CD8-positive, alpha-beta memory T cell (primary cell): ENCODE measurements around the gene ZNF592. TPM values are rescaled to one million over a fixed set of nuclear protein-coding genes. Genes with fewer than 3 reads are reported as not detected.
A peak's percentile ranks its signal among the peaks of the same experiment; 100 is the strongest.

Experiments
- CTCF ChIA-PET: fragments of 350-600 bp; sonication (Branson Sonifier 250); formaldehyde crosslinking; loops from one replicate; lab custom pipeline; 2021; ENCODE audit warnings: antibody characterized with exemption; lab: Charles Lee
- POLR2A ChIA-PET: fragments of 350-600 bp; sonication (Branson Sonifier 250); formaldehyde crosslinking; loops from one replicate; lab custom pipeline; 2021; ENCODE audit warnings: antibody characterized with exemption; lab: Charles Lee
- DNase-seq, 5 donors: peaks; one replicate each; pipeline versions ENCODE4 v3.0.0 to v3.0.0-alpha.2; 2020 to 2022; ENCODE audit warnings: mixed read lengths in 1 of 5
- H3K27ac ChIP-seq: one replicate; pipeline ENCODE4 v1.7.0; 2013; ENCODE audit warnings: low read depth, mild to moderate bottlenecking, low read length, moderate library complexity
- H3K27me3 ChIP-seq: 2 replicates; pipeline ENCODE4 v1.7.0; 2013; ENCODE audit warnings: low read length, mild to moderate bottlenecking; ENCODE audit not compliant: insufficient read depth, poor library complexity, severe bottlenecking
- H3K36me3 ChIP-seq: 2 replicates; pipeline ENCODE4 v1.7.0; 2013; ENCODE audit warnings: mild to moderate bottlenecking, low read length, moderate library complexity; ENCODE audit not compliant: insufficient read depth
- H3K4me1 ChIP-seq: 2 replicates; pipeline ENCODE4 v1.7.0; 2013; ENCODE audit warnings: mild to moderate bottlenecking, low read length, moderate library complexity; ENCODE audit not compliant: insufficient read depth
- H3K4me3 ChIP-seq: 2 replicates; pipeline ENCODE4 v1.7.0; 2013; ENCODE audit warnings: mild to moderate bottlenecking, low read length
- H3K9me3 ChIP-seq: 2 replicates; pipeline ENCODE4 v1.7.0; 2013; ENCODE audit warnings: mild to moderate bottlenecking, low read length
- H3K27ac Mint-ChIP-seq, 8 donors: one replicate each; pipeline ENCODE4 v1.8.0; 2020 to 2021; ENCODE audit warnings: mixed read lengths in 8 of 8, mild to moderate bottlenecking in 6 of 8, inconsistent platforms in 3 of 8, moderate library complexity in 3 of 8
- H3K27me3 Mint-ChIP-seq, 2 donors: one replicate each; pipeline ENCODE4 v1.8.0; 2020 to 2021; ENCODE audit warnings: mixed read lengths in 2 of 2, mild to moderate bottlenecking in 1 of 2, moderate library complexity in 1 of 2
- H3K36me3 Mint-ChIP-seq, 3 donors: one replicate each; pipeline ENCODE4 v1.8.0; 2020 to 2021; ENCODE audit warnings: mixed read lengths in 3 of 3, inconsistent platforms in 1 of 3, mild to moderate bottlenecking in 1 of 3
- H3K4me1 Mint-ChIP-seq, 3 donors: one replicate each; pipeline ENCODE4 v1.8.0; 2020 to 2021; ENCODE audit warnings: mixed read lengths in 3 of 3, inconsistent platforms in 1 of 3, mild to moderate bottlenecking in 1 of 3
- H3K4me3 Mint-ChIP-seq, 7 donors: one replicate each; pipeline ENCODE4 v1.8.0; 2020 to 2021; ENCODE audit warnings: mixed read lengths in 7 of 7, mild to moderate bottlenecking in 6 of 7, moderate library complexity in 4 of 7, inconsistent platforms in 2 of 7
- H3K9me3 Mint-ChIP-seq, 5 donors: one replicate each; pipeline ENCODE4 v1.8.0; 2020 to 2022; ENCODE audit warnings: mixed read lengths in 5 of 5, mild to moderate bottlenecking in 3 of 5, moderate library complexity in 2 of 5, inconsistent platforms in 1 of 5
- polyA plus RNA-seq: library from polyadenylated mRNA; unstranded; fragments of 300-500 nt; fragmentation: Illumina TruSeq; gene quantifications from one replicate; pipeline ENCODE4 v1.2.3, GENCODE V29; 2021
- total RNA-seq, 2 experiments: library from RNA; stranded (reverse); gene quantifications; one replicate each; pipeline ENCODE4 v1.2.3, GENCODE V29; 2021

ZNF592 gene
- total and polyA plus RNA-seq, 3 experiments from 2014 or later: 10.4 to 33.1 (median 31.2) TPM

DNA sequence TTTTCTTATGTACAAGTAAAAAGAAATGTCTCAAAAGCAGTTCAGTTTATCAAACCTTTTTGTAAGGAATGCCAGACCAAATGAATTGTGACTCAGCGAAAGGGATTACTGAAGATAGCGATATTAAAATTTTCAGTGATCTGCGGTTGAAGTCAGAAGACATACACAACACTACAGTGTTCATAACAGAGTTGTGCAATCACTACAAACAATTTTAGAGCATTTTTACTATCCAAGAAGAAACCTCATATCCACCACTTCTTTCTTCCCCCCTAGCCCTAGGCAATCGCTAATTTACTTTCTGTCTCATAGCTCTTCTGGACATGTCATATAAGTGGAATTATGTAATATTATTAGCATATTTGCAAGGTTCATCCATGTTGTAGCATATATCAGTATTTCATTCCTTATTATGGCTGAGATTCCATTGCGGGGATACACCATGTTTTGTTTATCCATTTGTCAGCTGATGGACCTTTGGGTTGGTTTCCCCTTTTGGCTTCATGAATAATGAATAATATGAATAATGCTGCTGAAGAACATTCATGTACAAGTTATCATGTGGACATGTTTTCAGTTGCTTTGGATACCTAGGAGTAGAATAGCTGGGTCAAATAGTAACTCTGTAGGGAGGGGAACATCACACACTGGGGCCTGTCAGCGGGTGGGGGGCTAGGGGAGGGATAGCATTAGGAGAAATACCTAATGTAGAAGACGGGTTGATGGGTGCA, 45.2 kb downstream of the ZNF592 start:
- Histone ChIP-seq H3K27ac (no peak overlapping the region), H3K9me3 (no peaks in the 10 kb centered on the region), H3K4me3 (no peak overlapping the region), H3K27me3 (no peaks in the 10 kb centered on the region), H3K36me3 (peaks cover 8% of the 10 kb centered on the region), H3K4me1 (no peaks in the 10 kb centered on the region)
- ChIA-PET POLR2A (no interaction called here), CTCF (no interaction called here)
- Mint-ChIP-seq H3K27ac (peak overlapping the region in 1 of 8 donors; percentile 20), H3K4me1 (peaks cover 6 to 27% (median 16%) of the 10 kb centered on the region in 3 donors), H3K27me3 (no peaks in the 10 kb centered on the region), H3K36me3 (peaks cover 12 to 76% (median 21%) of the 10 kb centered on the region in 3 donors), H3K4me3 (no peak overlapping the region), H3K9me3 (no peaks in the 10 kb centered on the region)
- no peak for DNase-seq

DNA sequence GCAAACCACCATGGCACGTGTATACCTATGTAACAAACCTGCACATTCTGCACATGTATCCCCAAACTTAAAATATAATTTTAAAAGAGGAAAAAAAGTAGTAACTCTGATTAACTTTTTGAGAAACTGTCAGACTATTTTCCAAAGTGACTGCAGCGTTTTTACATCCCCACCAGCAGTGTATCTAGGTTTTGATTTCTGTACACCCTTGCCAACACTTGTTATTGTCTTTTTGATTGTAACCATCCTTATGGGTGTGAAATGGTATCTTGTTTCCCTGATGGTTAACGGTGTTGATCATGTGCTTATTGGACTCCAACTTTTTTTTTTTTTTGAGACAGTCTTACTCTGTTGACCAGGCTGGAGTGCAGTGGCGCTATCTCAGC, 45.8 kb downstream of the ZNF592 start:
- Mint-ChIP-seq H3K36me3 (peaks cover 12 to 79% (median 21%) of the 10 kb centered on the region in 3 donors), H3K27ac (peak overlapping the region in 1 of 8 donors; percentile 47), H3K4me3 (no peak overlapping the region), H3K9me3 (no peaks in the 10 kb centered on the region), H3K4me1 (peaks cover 5 to 25% (median 14%) of the 10 kb centered on the region in 3 donors), H3K27me3 (no peaks in the 10 kb centered on the region)
- POLR2A ChIA-PET: no interaction called here
- no peak for DNase-seq
- no peak overlapping the region for H3K27ac ChIP-seq
- H3K9me3 ChIP-seq: no peaks in the 10 kb centered on the region
- CTCF ChIA-PET: no interaction called here
- no peaks in the 10 kb centered on the region for H3K27me3 ChIP-seq
- no peak overlapping the region for H3K4me3 ChIP-seq
- H3K36me3 ChIP-seq: peaks cover 13% of the 10 kb centered on the region
- no peaks in the 10 kb centered on the region for H3K4me1 ChIP-seq

DNA sequence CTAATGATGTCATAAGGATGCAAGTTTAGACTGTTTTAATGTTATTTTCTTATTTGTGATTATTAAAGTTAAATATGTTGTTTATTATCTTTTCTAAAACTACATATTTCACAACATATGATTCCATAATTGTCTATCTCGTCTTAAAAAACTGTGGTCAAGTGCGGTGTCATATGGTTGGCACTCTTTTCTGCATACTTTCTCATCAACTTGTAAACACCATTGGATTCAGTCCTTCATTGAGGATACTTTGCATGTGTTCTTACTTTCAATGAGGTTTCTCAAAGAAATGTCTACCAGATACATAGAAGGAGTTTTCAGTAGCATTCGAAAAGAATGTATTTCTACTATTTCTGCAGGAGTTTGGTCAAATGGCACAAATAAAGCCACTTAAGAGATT, 46.8 kb downstream of the ZNF592 start:
- Histone ChIP-seq H3K27me3 (no peaks in the 10 kb centered on the region), H3K9me3 (no peaks in the 10 kb centered on the region), H3K4me3 (no peak overlapping the region), H3K4me1 (no peaks in the 10 kb centered on the region), H3K36me3 (peaks cover 24% of the 10 kb centered on the region), H3K27ac (no peak overlapping the region)
- Mint-ChIP-seq H3K4me1 (peaks cover 5 to 19% (median 7%) of the 10 kb centered on the region in 3 donors), H3K27ac (peak overlapping the region in 1 of 8 donors; percentile 54), H3K9me3 (no peaks in the 10 kb centered on the region), H3K36me3 (peaks cover 12 to 83% (median 22%) of the 10 kb centered on the region in 3 donors), H3K27me3 (no peaks in the 10 kb centered on the region), H3K4me3 (no peak overlapping the region)
- no peak for DNase-seq
- POLR2A ChIA-PET: no interaction called here
- CTCF ChIA-PET: no interaction called here

DNA sequence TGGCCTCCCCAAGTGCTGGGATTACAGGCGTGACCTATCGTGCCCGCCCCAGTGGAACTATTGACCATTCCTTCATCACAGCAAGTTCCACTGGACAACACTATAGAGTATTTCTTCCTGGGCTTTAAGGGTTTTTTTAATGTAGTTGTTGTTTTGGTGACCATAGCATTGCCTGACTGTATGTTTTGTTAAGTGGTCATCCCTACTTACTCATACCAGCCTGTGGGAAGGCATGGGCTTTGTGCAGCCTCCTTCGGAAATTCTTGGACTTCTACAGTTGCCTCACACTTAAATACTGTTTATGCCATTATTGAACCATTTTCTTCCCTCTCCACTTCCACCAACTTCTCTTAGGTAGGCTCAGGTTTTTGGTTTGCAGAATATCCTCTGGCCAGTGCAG, 48.8 kb downstream of the ZNF592 start:
- Histone ChIP-seq H3K4me3 (no peak overlapping the region), H3K27me3 (no peaks in the 10 kb centered on the region), H3K36me3 (peaks cover 32% of the 10 kb centered on the region), H3K4me1 (no peaks in the 10 kb centered on the region), H3K27ac (no peak overlapping the region), H3K9me3 (no peaks in the 10 kb centered on the region)
- Mint-ChIP-seq H3K4me1 (no peaks in the 10 kb centered on the region), H3K27ac (no peak overlapping the region), H3K9me3 (no peaks in the 10 kb centered on the region), H3K27me3 (no peaks in the 10 kb centered on the region), H3K4me3 (no peak overlapping the region), H3K36me3 (peaks cover 5 to 80% (median 18%) of the 10 kb centered on the region in 3 donors)
- ChIA-PET CTCF (no interaction called here), POLR2A (no interaction called here)
- DNase-seq: no peak

DNA sequence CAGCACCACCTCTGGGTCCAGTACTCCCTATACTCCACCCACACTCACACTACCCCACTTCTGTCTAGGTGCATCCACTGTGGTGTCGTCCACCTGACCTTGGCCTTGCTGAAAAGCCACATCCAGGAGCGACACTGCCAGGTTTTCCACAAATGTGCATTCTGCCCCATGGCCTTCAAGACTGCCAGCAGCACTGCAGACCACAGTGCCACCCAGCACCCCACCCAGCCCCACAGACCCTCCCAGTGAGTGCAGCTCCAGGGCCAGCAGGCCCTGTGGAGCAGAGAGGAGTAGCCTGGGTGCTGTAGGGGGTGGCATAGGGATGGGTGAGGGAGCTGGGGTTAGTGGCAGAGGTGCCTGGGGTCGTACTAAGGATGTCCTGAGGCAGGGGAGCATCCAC, 49.4 kb downstream of the ZNF592 start:
- no peaks in the 10 kb centered on the region for H3K27me3 Mint-ChIP-seq
- DNase-seq: no peak
- H3K4me3 Mint-ChIP-seq: no peak overlapping the region
- H3K4me1 Mint-ChIP-seq: no peaks in the 10 kb centered on the region
- ChIA-PET CTCF (no interaction called here), POLR2A (no interaction called here)
- peaks cover 5 to 80% (median 16%) of the 10 kb centered on the region in 3 donors for H3K36me3 Mint-ChIP-seq
- Histone ChIP-seq H3K27me3 (no peaks in the 10 kb centered on the region), H3K4me3 (no peak overlapping the region), H3K4me1 (no peaks in the 10 kb centered on the region), H3K36me3 (peaks cover 32% of the 10 kb centered on the region), H3K9me3 (no peaks in the 10 kb centered on the region), H3K27ac (no peak overlapping the region)
- H3K9me3 Mint-ChIP-seq: no peaks in the 10 kb centered on the region
- no peak overlapping the region for H3K27ac Mint-ChIP-seq

DNA sequence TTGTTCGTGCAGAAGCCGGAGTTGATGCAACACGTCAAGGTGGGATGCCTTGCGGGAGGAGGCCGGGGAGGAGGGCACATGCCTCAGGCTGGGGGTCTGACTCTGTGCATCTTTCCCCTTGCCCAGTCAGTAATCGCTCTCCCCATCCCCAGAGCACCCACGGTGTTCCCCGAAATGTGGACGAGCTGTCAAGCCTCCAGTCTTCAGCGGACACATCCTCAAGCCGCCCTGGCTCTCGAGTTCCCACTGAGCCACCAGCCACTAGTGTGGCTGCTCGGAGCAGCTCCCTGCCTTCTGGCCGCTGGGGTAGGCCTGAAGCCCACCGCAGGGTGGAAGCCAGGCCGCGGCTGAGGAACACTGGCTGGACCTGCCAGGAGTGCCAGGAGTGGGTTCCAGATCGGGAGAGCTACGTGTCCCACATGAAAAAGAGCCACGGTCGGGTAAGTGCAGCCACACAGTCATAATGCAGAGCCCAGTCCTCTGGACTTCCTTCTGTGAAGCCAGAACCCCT, 50.1 kb downstream of the ZNF592 start:
- no peak overlapping the region for H3K27ac Mint-ChIP-seq
- peaks cover 3 to 83% (median 16%) of the 10 kb centered on the region in 3 donors for H3K36me3 Mint-ChIP-seq
- H3K4me1 Mint-ChIP-seq: no peaks in the 10 kb centered on the region
- H3K27me3 ChIP-seq: no peaks in the 10 kb centered on the region
- no peak overlapping the region for H3K27ac ChIP-seq
- ChIA-PET CTCF (no interaction called here), POLR2A (no interaction called here)
- H3K36me3 ChIP-seq: peaks cover 32% of the 10 kb centered on the region
- no peak overlapping the region for H3K4me3 Mint-ChIP-seq
- no peaks in the 10 kb centered on the region for H3K9me3 Mint-ChIP-seq
- H3K9me3 ChIP-seq: no peaks in the 10 kb centered on the region
- DNase-seq: no peak
- no peak overlapping the region for H3K4me3 ChIP-seq
- no peaks in the 10 kb centered on the region for H3K4me1 ChIP-seq
- H3K27me3 Mint-ChIP-seq: no peaks in the 10 kb centered on the region

DNA sequence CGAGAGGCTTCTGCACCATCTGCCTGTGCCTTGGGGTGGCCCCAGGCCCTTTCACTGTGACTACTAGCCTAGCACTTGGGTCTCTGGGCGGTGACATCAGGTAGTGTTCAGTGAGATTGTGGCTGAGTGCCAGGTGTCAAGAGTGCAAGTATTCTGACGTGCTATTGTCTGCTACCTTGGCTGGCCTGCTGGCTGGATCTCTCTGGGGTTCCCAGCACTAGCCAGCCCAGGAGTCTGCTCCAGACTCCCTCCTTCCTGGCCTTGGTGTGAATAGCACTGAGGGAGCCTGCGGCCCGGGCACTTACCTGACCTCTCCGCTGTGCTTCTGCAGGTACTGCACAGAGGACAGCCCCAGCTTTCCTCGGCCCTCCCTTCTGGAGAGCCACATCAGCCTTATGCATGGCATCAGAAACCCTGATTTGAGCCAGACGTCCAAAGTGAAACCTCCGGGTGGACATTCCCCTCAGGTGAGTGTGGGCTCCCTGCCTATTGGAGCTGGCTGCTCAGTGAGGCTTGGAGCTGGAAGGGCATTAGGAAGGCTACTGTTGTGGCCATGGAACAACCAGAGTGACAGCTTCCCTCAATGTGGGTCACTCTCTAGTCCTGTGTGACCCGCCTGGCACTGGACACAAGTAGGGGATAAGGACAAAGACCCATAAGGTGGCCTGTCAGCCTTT, 51.3 kb downstream of the ZNF592 start:
- POLR2A ChIA-PET: no interaction called here

DNA sequence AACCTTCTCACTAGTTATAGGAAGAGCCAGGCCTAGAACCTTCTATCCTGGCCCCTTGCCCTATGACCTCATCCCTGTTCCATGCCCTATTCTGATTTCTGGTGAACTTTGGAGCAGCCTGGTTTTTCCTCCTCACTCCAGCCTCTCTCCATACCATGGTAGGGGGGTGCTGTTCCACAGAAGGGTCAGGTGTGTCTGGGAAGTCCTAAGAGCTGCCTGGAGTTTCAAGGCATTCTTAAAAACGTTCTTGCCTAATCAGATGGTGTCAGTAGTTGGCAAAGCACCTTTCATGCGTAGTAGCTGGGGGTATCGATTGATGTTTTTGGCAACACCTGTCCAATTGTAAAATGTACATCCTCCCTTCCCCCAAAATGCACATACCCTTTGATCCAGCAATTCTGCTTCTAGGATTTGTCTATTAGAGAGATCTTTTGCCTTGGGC, 52.0 kb downstream of the ZNF592 start:
- Histone ChIP-seq H3K27me3 (no peaks in the 10 kb centered on the region), H3K4me1 (no peaks in the 10 kb centered on the region), H3K27ac (no peak overlapping the region), H3K9me3 (no peaks in the 10 kb centered on the region), H3K4me3 (no peak overlapping the region), H3K36me3 (peaks cover 39% of the 10 kb centered on the region)
- DNase-seq: no peak
- CTCF ChIA-PET: interaction anchor here (1.2 kb wide), 1 partner anchor 41 kb away, joined by 3 read pairs; no protein-coding TSS in a partner anchor
- no peaks in the 10 kb centered on the region for H3K9me3 Mint-ChIP-seq
- no peaks in the 10 kb centered on the region for H3K27me3 Mint-ChIP-seq
- H3K4me1 Mint-ChIP-seq: no peaks in the 10 kb centered on the region
- POLR2A ChIA-PET: interaction anchor here (0.6 kb wide), 1 partner anchor 33 kb away, joined by 3 read pairs; no protein-coding TSS in a partner anchor
- H3K4me3 Mint-ChIP-seq: no peak overlapping the region
- peaks cover 0 to 84% (median 17%) of the 10 kb centered on the region in 3 donors for H3K36me3 Mint-ChIP-seq
- H3K27ac Mint-ChIP-seq: peak overlapping the region in 1 of 8 donors; percentile 77

More for the DNA sequence above, 51.3 kb downstream of the ZNF592 start:
- Histone ChIP-seq H3K9me3 (no peaks in the 10 kb centered on the region), H3K27ac (no peak overlapping the region), H3K36me3 (peaks cover 39% of the 10 kb centered on the region), H3K27me3 (no peaks in the 10 kb centered on the region), H3K4me1 (no peaks in the 10 kb centered on the region), H3K4me3 (no peak overlapping the region)
- Mint-ChIP-seq H3K27me3 (no peaks in the 10 kb centered on the region), H3K27ac (peak overlapping the region in 1 of 8 donors; percentile 61), H3K36me3 (peaks cover 0 to 82% (median 16%) of the 10 kb centered on the region in 3 donors), H3K4me3 (no peak overlapping the region), H3K4me1 (no peaks in the 10 kb centered on the region), H3K9me3 (no peaks in the 10 kb centered on the region)
- DNase-seq: no peak
- CTCF ChIA-PET: no interaction called here
